HEK293 (cell line): Measurements from ENCODE around the gene MTA3.

Experiments used
- CTCF ChIA-PET: fragments of 350-600 bp; formaldehyde crosslinking; extraction: SDS; loops from one replicate; lab custom pipeline; 2021; ENCODE audit warnings: antibody characterized with exemption; lab: Yijun Ruan, JAX
- POLR2A ChIA-PET: fragments of 300-600 bp; formaldehyde crosslinking; extraction: SDS; loops from one replicate; lab custom pipeline; 2020; ENCODE audit warnings: antibody characterized with exemption, inconsistent platforms; lab: Yijun Ruan, JAX
- H3K27ac ChIP-seq: fragments of 200-500 bp; sonication (Bioruptor generic); 2 replicates; pipeline ENCODE4 v1.5.1; 2014; ENCODE audit warnings: low read depth, low read length, control low read depth, inconsistent platforms; ENCODE audit errors: extremely low read depth
- H3K36me3 ChIP-seq, 2 experiments: fragments of 200-500 bp in 1 of 2; sonication (Bioruptor generic) in 1 of 2; 1 replicate in 1 of 2; 2 replicates in 1 of 2; pipeline ENCODE4 v1.5.1; 2014 to 2017; ENCODE audit warnings: inconsistent platforms in 2 of 2, low read length in 2 of 2; ENCODE audit not compliant: control insufficient read depth in 2 of 2, insufficient read depth in 1 of 2
- H3K4me1 ChIP-seq: fragments of 200-500 bp; sonication (Bioruptor generic); 2 replicates; pipeline ENCODE4 v1.5.1; 2014; ENCODE audit warnings: mild to moderate bottlenecking, low read length, inconsistent platforms; ENCODE audit not compliant: control insufficient read depth, insufficient read depth
- H3K4me3 ChIP-seq: 2 replicates; pipeline ENCODE4 v1.5.1; 2011; ENCODE audit warnings: low read depth, mild to moderate bottlenecking, control low read depth, low read length, moderate library complexity
- H3K9me3 ChIP-seq: fragments of 200-500 bp; sonication (Bioruptor generic); 2 replicates; pipeline ENCODE4 v1.5.1; 2014; ENCODE audit warnings: low read depth, low read length, inconsistent platforms; ENCODE audit not compliant: control insufficient read depth, insufficient read depth
- IKZF3 ChIP-seq: fragments of 450-650 bp; IDR thresholded peaks from 2 replicates; pipeline ENCODE4 v1.5.0; 2018; ENCODE audit warnings: missing biosample characterization, mild to moderate bottlenecking, missing genetic modification characterization, moderate library complexity
- KLF1 ChIP-seq: fragments of 450-650 bp; formaldehyde crosslinking; IDR thresholded peaks from 2 replicates; pipeline ENCODE4 v1.5.1; 2016; ENCODE audit warnings: missing biosample characterization, missing genetic modification characterization
- MZF1 ChIP-seq: fragments of 450-650 bp; formaldehyde crosslinking; IDR thresholded peaks from 2 replicates; pipeline ENCODE4 v1.5.1; 2017; ENCODE audit warnings: missing biosample characterization, missing genetic modification characterization, borderline replicate concordance
- OSR2 ChIP-seq: fragments of 450-650 bp; formaldehyde crosslinking; IDR thresholded peaks from 2 replicates; pipeline ENCODE4 v1.5.1; 2016; ENCODE audit warnings: missing biosample characterization, missing genetic modification characterization
- PRDM1 ChIP-seq: fragments of 450-650 bp; formaldehyde crosslinking; IDR thresholded peaks from 2 replicates; pipeline ENCODE4; 2016; ENCODE audit warnings: missing biosample characterization, missing genetic modification characterization
- ZBTB7A ChIP-seq: fragments of 450-650 bp; formaldehyde crosslinking; IDR thresholded peaks from 2 replicates; pipeline ENCODE4 v1.5.1; 2016; ENCODE audit warnings: low read depth, missing biosample characterization, missing genetic modification characterization
- ZNF184 ChIP-seq: fragments of 450-650 bp; IDR thresholded peaks from 2 replicates; pipeline ENCODE4 v1.5.1; 2018; ENCODE audit warnings: missing biosample characterization, mild to moderate bottlenecking, missing genetic modification characterization
- ZNF501 ChIP-seq: fragments of 450-650 bp; formaldehyde crosslinking; IDR thresholded peaks from 2 replicates; pipeline ENCODE4 v1.5.1; 2016; ENCODE audit warnings: missing biosample characterization, missing genetic modification characterization
- ZNF596 ChIP-seq: fragments of 450-650 bp; IDR thresholded peaks from 2 replicates; pipeline ENCODE4 v1.5.0; 2018; ENCODE audit warnings: missing biosample characterization, mild to moderate bottlenecking, missing genetic modification characterization, moderate library complexity
- ZNF654 ChIP-seq: fragments of 450-650 bp; formaldehyde crosslinking; IDR thresholded peaks from 2 replicates; pipeline ENCODE4 v1.5.1; 2016; ENCODE audit warnings: low read depth, missing biosample characterization, missing genetic modification characterization
- ZNF670 ChIP-seq: fragments of 450-650 bp; formaldehyde crosslinking; IDR thresholded peaks from 2 replicates; pipeline ENCODE4 v1.5.1; 2016; ENCODE audit warnings: missing biosample characterization, missing genetic modification characterization, low read depth
- TF ChIP-seq, protein P1 (sequence below): fragments of 450-650 bp; formaldehyde crosslinking; IDR thresholded peaks from 2 replicates; pipeline ENCODE4 v1.5.1; 2016; ENCODE audit warnings: missing biosample characterization, missing genetic modification characterization
- TF ChIP-seq, protein P2 (sequence below): fragments of 450-650 bp; formaldehyde crosslinking; IDR thresholded peaks from 2 replicates; pipeline ENCODE4 v1.5.1; 2016; ENCODE audit warnings: missing biosample characterization, missing genetic modification characterization
- TF ChIP-seq, protein P3 (sequence below): fragments of 450-650 bp; formaldehyde crosslinking; IDR thresholded peaks from 2 replicates; pipeline ENCODE4 v1.5.1; 2016; ENCODE audit warnings: missing biosample characterization, missing genetic modification characterization, low read depth
- TF ChIP-seq, protein P4 (sequence below): fragments of 450-650 bp; formaldehyde crosslinking; IDR thresholded peaks from 2 replicates; pipeline ENCODE4 v1.5.1; 2016; ENCODE audit warnings: missing biosample characterization, missing genetic modification characterization

Gene MTA3

DNA sequence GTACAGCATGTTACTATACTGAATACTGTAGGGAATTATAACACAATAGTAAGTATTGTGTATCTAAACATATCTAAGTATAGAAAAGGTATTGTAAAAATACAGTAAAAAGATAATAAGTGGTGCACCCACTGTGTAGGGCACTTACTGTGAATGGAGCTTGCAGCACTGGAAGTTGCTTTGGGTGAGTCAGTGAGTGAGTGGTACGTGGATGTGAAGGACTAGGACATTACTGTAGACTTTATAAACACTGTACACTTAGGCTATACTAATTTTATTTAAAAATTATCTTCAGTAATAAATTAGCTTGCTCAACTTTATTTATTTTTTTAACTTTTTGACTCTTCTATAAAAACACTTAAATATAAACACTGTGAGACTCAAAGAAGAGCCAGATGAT is 82.6 kb downstream of the MTA3 start:
- H3K27ac ChIP-seq: no peak overlapping the region
- POLR2A ChIA-PET: interaction anchor here (0.7 kb wide), 1 partner anchor 12 kb away, joined by 5 read pairs; no protein-coding TSS in a partner anchor
- H3K36me3 ChIP-seq: peaks cover 4 to 18% of the 10 kb centered on the region in 2 experiments; a peak in 2 of 3 replicates

DNA sequence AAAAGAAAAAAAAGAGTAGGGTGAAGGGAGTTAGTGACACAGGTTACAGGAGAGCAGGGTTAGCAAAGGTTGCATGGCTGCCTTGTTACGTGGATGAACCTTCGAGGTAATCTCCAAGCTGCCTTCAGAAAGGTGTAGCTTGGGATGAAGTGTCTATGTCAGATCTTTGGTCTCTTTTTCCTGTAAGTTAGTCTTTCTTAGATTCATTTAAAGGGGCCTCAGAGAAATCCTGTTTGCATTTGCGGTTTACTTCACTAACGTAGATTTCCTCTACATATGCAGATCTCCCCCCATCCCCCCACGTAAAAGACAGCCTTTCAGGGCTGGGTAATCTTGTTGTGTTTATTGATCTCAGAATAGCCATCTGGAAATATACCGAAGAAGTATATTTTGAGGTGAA is 83.7 kb downstream of the MTA3 start:
- no peaks in the 10 kb centered on the region for H3K9me3 ChIP-seq
- no peak overlapping the region for H3K27ac ChIP-seq
- no peak for TF ChIP-seq KLF1 (tag by site-specific recombination)
- no peak for TF ChIP-seq PRDM1
- H3K4me3 ChIP-seq: no peak overlapping the region
- peaks cover 6% of the 10 kb centered on the region; the same call in 1 of the 2 replicates for H3K4me1 ChIP-seq
- H3K36me3 ChIP-seq: peaks cover 8 to 17% of the 10 kb centered on the region in 2 experiments
- ChIA-PET CTCF (interaction anchor here (0.9 to 1.3 kb wide), 2 partner anchors 9 to 140 kb away, joined by 3 to 4 read pairs; no protein-coding TSS in a partner anchor), POLR2A (no interaction called here)

More for the DNA sequence above, 82.6 kb downstream of the MTA3 start:
- Histone ChIP-seq H3K4me1 (peaks cover 6% of the 10 kb centered on the region; the same call in 1 of the 2 replicates), H3K9me3 (no peaks in the 10 kb centered on the region), H3K4me3 (no peak overlapping the region)
- CTCF ChIA-PET: interaction anchor here (0.8 to 1.6 kb wide), 4 partner anchors 10 to 512 kb away, joined by 3 to 7 read pairs (median 4); no protein-coding TSS in a partner anchor
- TF ChIP-seq ZNF654 (tag by site-specific recombination) (no peak), ZNF670 (tag by site-specific recombination) (no peak), ZBTB7A (no peak), IKZF3 (tag by site-specific recombination) (no peak), MZF1 (tag by site-specific recombination) (no peak), ZNF501 (no peak), OSR2 (tag by site-specific recombination) (no peak), ZNF184 (no peak), ZNF596 (no peak)
- TF ChIP-seq, protein P1, sequence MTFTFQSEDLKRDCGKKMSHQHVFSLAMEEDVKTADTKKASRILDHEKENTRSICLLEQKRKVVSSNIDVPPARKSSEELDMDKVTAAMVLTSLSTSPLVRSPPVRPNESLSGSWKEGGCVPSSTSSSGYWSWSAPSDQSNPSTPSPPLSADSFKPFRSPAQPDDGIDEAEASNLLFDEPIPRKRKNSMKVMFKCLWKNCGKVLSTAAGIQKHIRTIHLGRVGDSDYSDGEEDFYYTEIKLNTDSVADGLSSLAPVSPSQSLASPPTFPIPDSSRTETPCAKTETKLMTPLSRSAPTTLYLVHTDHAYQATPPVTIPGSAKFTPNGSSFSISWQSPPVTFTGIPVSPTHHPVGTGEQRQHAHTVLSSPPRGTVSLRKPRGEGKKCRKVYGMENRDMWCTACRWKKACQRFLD (tag by site-specific recombination): no peak
- TF ChIP-seq, protein P2, sequence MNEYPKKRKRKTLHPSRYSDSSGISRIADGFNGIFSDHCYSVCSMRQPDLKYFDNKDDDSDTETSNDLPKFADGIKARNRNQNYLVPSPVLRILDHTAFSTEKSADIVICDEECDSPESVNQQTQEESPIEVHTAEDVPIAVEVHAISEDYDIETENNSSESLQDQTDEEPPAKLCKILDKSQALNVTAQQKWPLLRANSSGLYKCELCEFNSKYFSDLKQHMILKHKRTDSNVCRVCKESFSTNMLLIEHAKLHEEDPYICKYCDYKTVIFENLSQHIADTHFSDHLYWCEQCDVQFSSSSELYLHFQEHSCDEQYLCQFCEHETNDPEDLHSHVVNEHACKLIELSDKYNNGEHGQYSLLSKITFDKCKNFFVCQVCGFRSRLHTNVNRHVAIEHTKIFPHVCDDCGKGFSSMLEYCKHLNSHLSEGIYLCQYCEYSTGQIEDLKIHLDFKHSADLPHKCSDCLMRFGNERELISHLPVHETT (tag by site-specific recombination): no peak
- TF ChIP-seq, protein P3, sequence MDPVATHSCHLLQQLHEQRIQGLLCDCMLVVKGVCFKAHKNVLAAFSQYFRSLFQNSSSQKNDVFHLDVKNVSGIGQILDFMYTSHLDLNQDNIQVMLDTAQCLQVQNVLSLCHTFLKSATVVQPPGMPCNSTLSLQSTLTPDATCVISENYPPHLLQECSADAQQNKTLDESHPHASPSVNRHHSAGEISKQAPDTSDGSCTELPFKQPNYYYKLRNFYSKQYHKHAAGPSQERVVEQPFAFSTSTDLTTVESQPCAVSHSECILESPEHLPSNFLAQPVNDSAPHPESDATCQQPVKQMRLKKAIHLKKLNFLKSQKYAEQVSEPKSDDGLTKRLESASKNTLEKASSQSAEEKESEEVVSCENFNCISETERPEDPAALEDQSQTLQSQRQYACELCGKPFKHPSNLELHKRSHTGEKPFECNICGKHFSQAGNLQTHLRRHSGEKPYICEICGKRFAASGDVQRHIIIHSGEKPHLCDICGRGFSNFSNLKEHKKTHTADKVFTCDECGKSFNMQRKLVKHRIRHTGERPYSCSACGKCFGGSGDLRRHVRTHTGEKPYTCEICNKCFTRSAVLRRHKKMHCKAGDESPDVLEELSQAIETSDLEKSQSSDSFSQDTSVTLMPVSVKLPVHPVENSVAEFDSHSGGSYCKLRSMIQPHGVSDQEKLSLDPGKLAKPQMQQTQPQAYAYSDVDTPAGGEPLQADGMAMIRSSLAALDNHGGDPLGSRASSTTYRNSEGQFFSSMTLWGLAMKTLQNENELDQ: no peak
- TF ChIP-seq, protein P4, sequence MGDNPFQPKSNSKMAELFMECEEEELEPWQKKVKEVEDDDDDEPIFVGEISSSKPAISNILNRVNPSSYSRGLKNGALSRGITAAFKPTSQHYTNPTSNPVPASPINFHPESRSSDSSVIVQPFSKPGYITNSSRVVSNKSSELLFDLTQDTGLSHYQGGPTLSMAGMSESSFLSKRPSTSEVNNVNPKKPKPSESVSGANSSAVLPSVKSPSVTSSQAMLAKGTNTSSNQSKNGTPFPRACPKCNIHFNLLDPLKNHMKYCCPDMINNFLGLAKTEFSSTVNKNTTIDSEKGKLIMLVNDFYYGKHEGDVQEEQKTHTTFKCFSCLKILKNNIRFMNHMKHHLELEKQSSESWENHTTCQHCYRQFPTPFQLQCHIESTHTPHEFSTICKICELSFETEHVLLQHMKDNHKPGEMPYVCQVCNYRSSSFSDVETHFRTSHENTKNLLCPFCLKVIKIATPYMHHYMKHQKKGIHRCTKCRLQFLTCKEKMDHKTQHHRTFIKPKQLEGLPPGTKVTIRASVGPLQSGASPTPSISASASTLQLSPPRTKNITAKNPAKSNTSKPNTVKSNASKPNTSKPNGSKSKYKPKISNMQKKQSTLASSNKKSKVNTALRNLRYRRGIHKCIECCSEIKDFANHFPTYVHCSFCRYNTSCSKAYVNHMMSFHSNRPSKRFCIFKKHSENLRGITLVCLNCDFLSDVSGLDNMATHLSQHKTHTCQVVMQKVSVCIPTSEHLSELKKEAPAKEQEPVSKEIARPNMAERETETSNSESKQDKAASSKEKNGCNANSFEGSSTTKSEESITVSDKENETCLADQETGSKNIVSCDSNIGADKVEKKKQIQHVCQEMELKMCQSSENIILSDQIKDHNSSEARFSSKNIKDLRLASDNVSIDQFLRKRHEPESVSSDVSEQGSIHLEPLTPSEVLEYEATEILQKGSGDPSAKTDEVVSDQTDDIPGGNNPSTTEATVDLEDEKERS (tag by site-specific recombination): no peak
